Astrocyte of the spinal cord (primary cell): ENCODE results near the gene MTMR3.

ENCODE experiments used
- DNase-seq: peaks from one replicate; pipeline ENCODE4 v3.0.0; 2011; ENCODE audit warnings: low read depth, low spot score
- H3K4me3 ChIP-seq: 2 replicates; pipeline ENCODE4 v1.5.1; 2011; ENCODE audit warnings: low read depth, mild to moderate bottlenecking, low read length, moderate library complexity
- CTCF ChIP-seq: IDR thresholded peaks from 2 replicates; pipeline ENCODE4 v1.5.1; 2012; ENCODE audit warnings: low read depth, mild to moderate bottlenecking, low read length, inconsistent platforms
- in situ Hi-C: cut with HindIII; loops from 2 replicates; pipeline ENCODE4 v1.10.0; 2017; ENCODE audit warnings: low sequenced_read_pairs

The MTMR3 gene

DNA sequence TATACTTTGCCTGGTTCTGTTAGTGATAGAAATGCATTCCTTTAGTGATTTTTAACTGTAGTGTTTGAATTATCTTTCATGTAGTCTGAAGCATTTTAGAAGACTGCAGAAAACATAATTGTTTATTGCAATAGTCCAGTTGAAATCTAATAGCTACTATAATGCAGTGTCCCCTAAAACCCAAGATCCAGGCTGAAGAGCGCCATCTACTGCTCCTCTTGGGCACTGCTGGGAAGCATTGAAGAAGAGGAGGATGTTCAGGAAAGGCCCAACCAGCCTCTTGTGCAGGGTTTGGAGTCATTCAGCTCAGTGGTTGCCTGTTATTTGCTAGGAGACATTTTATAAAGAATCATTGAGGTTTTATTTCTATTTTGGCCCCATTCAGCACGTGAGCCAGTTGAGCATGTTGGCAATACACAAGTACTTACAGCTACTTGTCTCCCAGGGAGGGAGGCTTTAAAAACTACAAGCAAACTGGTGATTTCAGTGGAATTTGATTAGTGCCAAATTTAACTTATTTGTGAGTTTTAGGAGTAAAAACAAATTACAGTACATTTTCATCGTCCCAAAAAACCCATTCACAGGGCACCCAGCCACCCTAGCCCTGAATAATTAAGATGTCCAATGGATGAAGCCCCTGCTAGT, 122.4 kb downstream of the MTMR3 start:
- no peak overlapping the region for H3K4me3 ChIP-seq
- in situ Hi-C loops: no loop called here
- DNase-seq: peak; percentile 78
- TF ChIP-seq CTCF: peak; percentile 99

GRCh38 chr22:30007361-30007760, 124.4 kb downstream of the MTMR3 start:
- in situ Hi-C loops: no loop called here
- no peak for TF ChIP-seq CTCF
- H3K4me3 ChIP-seq: no peak overlapping the region
- DNase-seq: no peak

DNA sequence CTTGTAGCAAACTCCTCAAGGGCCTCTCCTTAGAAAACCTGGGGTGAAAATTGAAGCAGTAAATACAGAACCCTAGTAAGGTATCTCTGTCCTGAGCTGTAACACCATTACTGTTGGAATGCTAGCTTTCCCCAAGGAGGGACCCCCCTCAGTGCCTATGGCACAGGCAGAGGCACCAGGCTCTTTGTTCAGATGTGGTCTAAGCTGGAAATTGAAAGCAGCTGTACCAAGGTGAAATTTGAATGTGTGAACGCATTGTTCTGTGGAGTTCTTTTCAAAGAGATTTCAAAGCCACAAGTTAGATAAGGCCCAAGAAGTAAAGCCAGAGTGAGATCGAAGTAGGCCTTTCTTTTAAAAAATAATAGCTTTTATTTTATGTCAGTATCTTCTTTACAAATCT, 125.4 kb downstream of the MTMR3 start:
- in situ Hi-C loops: no loop called here
- no peak for TF ChIP-seq CTCF
- DNase-seq: peak; percentile 23
- no peak overlapping the region for H3K4me3 ChIP-seq

- no peak for DNase-seq
- H3K4me3 ChIP-seq: no peak overlapping the region
- no peak for TF ChIP-seq CTCF
- in situ Hi-C loops: no loop called here
These were observed 126.5 kb downstream of the MTMR3 start for GRCh38 chr22:30009478-30009877.

- in situ Hi-C loops: no loop called here
- TF ChIP-seq CTCF: no peak
- H3K4me3 ChIP-seq: no peak overlapping the region
- DNase-seq: no peak
These were observed 127.9 kb downstream of the MTMR3 start for GRCh38 chr22:30010789-30011405.

DNA sequence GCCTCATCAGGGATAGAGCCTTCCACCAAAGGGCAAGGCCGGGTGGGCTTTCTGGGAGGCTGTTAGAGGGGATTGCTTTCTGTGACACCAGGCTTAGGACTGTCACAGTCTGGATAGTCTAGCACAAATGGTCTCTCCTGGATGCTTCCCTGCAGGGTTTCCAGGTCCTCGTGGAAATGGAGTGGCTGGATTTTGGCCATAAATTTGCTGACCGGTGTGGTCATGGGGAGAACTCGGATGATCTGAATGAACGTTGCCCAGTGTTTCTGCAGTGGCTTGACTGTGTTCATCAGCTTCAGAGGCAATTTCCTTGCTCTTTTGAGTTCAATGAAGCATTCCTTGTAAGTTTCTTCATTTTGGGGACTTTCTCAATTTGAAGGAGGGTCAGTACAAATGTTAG, 130.2 kb downstream of the MTMR3 start:
- DNase-seq: no peak
- in situ Hi-C loops: no loop called here
- no peak for TF ChIP-seq CTCF
- no peak overlapping the region for H3K4me3 ChIP-seq
